Stimulated activated CD8-positive, alpha-beta memory T cell treated with anti-CD3 and anti-CD28 coated beads, Interleukin-4, amount 100 ng/mL, for 24 hours (primary cell): ENCODE results near the gene CXADR.

Experiments used
- DNase-seq: peaks from one replicate; pipeline ENCODE4 v3.0.0-alpha.2; 2020; ENCODE audit warnings: low read depth

CXADR gene

DNA sequence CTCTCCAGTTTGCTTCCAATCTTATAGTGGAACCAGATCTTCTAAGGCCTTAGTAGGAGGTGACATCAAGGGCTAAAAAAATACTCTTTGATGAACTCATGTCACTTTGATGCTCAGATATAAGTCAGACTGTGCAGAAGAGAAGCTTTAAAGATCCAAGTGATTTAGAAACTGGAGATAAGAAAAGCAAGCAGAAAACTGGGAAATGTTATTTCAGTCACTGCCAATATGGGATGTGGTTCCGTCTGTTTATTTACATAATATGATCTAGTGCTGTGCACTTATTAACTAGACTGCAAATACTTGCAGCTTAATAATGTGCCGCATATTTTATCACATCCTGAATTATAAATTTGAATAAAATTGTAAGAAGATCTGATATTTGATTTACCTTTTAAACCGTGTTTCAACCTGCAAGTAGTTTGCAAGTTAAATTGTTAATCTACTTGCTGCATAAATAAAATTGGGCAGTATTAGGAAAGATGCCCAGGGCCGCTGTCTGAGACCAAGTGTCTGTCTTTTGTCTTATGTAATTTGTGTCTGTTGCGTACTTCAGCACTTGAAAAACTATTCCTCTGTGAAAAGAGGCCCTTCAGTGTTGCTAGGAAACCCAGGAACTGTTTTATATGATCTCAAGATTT lies 29.6 kb downstream of the CXADR start:
- no peak for DNase-seq

GRCh38 chr21:17545007-17545406 lies 32.2 kb downstream of the CXADR start:
- DNase-seq, result no peak

- DNase-seq, result no peak
These were observed 35.4 kb downstream of the CXADR start for GRCh38 chr21:17548262-17548661.

GRCh38 chr21:17550671-17551308 lies 37.9 kb downstream of the CXADR start:
- no peak for DNase-seq

DNA sequence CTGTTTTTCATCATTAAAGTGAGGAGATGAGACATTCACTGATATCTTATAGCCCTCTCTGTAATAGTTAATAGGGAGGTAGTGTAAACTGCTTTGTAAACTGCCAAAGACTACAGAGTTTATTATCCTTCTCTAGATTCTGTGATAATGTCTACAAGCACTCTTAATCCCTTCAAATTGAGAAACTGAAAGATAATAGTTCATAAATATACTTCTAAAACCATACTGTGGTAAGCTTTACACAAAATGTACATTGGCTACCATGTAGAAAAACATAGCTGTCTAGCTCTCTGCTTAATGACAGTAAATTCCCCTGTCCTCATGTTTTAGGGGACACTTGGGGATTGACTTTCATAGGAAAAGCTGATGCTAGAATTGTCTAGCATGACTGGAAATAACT lies 39.6 kb downstream of the CXADR start:
- DNase-seq, result no peak

- DNase-seq, result no peak
These were observed 41.3 kb downstream of the CXADR start for GRCh38 chr21:17554120-17554519.

- no peak for DNase-seq
These were observed 42.0 kb downstream of the CXADR start for GRCh38 chr21:17554679-17555465.

- DNase-seq, result no peak
These were observed 47.7 kb downstream of the CXADR start for GRCh38 chr21:17560377-17561025.

GRCh38 chr21:17570786-17571185 lies 57.9 kb downstream of the CXADR start:
- DNase-seq, result no peak

DNA sequence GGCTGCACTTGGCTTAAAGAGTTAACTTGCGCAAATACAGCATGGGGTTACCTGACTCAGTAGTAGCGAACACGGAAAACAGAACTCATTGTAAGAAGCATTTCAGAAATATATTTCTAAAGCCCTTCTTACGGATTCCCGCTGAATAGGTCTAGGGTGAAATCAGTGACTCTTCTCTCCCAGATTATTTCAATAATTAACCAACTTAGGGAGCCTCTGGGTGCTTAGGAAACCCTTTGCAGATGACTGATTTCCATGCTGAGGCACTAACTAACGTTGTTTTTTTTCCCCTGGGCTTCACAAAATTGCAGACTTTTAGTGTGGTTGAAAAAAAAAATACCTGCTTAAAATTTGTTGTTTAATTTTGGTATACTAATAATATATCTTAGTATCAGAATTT lies 59.6 kb downstream of the CXADR start:
- DNase-seq, result no peak

DNA sequence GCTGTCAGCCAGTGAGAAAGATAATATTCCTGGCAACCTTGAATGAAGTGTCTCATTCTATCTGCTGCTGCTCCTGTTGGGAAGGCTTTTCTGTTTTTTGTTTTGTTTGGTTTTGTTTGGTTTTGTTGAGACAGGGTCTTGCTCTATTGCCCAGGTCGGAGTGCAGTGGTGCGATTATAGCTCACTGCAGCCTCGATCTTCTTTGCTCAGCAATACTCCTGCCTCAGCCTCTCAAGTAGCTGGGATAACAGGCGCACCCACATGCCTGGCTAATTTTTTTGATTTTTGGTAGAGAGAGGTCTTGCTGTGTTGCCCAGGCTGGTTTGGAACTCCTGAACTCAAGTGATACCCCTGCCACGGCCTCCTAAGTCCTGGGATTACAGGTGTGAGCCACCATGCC lies 62.2 kb downstream of the CXADR start:
- DNase-seq, result no peak

DNA sequence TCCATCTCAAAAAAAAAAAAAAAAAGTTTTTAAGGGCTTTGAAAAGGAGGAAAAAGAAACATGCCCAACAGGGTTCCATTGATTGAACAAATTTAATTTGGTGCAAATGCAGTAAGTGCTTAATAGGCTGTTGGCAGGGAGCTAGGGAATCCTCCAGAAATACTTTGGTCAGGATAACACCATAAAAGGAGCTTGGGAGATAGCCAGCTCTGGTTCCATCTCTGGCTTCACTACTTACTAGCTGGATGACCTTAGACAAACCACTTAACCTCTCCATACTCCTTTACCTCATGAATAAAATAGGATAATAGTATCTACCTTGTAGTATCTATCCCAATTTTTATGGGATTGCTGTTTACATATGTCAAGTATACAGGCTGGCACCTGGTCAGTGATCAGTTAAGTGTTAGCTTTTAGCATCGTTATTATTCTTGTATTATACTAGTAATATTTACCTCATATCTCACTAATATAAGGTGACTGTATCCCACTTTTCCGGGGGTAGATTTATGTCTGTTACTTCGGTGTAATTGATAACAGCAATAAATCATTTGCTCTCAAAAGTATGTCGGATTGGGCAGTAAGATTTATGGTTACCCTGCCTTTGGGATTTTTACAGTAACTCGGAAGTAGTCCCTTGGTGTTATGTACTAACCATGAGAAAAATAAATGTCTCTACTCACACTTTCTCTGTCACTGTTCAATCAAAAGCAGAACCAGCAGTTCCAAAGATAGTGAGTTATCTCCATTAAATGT lies 63.4 kb downstream of the CXADR start:
- DNase-seq, result no peak

GRCh38 chr21:17577701-17578100 lies 64.9 kb downstream of the CXADR start:
- no peak for DNase-seq

DNA sequence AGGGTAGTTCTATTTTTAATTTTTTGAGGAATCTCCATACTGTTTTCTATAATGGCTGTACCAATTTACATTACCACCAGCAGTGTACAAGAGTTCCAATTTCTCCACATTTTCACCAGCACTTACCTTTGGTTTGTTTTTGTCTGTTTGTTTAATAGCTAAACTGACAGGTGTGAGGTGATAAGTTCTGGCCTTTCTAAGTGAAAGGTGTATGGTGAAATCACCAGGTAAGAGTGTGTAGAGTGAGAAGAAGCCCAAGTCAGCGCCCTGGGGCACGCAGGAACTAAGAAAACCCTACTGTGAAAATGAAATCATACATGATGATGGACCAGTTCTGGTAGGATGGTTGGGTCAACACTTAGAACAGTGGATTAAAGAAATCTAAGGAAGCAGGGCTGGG lies 65.3 kb downstream of the CXADR start:
- no peak for DNase-seq

DNA sequence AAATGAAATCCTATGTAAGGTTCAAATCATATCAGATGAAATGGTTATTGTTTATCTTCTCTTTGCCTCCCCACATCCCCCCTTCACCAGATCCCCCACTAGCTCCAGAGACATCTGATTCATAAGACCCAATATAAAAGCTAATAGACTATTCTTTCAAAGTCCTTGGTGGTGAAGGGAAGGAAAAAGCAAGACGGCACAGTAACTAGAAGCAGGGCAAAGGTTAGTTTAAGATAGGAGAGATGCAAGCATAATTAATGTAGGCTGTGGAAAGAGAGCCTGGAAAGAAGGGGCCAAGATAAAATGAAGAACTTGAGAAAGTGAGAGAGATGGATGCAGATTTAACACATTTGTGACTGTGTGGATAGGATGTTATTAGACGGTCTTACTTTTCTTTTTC lies 66.0 kb downstream of the CXADR start:
- no peak for DNase-seq

DNA sequence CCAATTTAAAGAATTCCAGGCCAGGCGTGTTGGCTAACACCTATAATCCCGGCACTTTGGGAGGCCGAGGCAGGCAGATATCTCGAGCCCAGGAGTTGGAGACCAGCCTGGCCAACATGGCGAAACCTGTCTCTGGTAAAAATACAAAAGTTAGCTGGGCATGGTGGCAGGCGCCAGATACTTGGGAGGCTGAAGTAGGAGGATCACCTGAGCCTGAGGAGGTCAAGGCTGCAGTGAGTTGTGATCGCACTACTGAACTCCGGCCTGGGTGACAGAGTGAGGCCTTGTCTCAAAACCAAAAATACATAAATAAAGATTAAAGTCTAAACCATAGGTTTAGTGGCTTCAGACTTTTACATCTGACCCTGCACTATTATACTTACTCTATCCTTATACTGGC lies 67.5 kb downstream of the CXADR start:
- no peak for DNase-seq

GRCh38 chr21:17583898-17584297 lies 71.1 kb downstream of the CXADR start:
- no peak for DNase-seq

GRCh38 chr21:17585875-17586450 lies 73.1 kb downstream of the CXADR start:
- no peak for DNase-seq

- DNase-seq, result no peak
These were observed 77.6 kb downstream of the CXADR start for GRCh38 chr21:17590430-17590829.

DNA sequence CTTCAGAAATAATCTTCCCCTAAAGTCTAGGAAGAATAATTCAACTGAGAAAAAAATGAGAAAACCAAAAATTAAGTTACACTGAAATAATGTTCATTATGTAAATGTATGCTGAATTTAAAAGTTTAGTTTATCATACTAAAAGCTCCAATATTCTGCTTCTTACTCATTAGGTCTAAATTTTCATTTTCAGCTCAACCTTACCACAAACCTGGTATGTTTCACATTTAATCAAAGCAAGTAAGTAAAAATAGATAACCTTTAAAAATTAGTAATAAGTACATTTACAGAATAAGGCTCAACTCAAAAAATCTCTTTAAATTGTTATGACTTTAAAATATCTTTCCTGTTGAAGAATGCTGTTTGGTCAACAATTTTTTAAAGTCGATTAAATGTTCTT lies 84.8 kb downstream of the CXADR start:
- DNase-seq, result no peak

DNA sequence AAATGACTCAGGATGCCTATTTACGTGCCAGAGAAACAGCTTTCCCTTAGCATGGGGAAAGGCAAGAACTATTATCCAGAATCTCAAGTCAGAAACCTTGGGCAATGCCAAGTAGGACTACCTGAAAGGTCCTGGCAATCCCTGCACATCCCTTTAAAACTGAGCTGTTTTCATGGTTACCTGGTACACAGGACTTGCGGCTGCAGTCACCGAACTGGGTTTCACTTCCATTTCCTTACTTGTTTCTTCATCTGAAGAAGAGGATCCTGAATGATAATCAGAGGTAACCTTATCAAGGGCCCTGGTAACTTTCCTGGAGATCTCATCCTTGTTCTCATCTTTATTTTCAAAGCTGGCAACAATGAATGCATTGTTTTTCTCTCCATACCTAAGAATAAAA lies 85.6 kb downstream of the CXADR start:
- no peak for DNase-seq

- DNase-seq, result no peak
These were observed 90.0 kb downstream of the CXADR start for GRCh38 chr21:17602874-17603273.
